Mesenchymal stem cell (in vitro differentiated cells and primary cell): ENCODE data around the gene CASQ2.

Experiments used
- DNase-seq: peaks from one replicate; pipeline ENCODE4 v3.0.0-alpha.2; 2013
- H2AFZ ChIP-seq: one replicate; pipeline ENCODE4 v1.6.1; 2013; ENCODE audit warnings: low read depth, mild to moderate bottlenecking, control low read depth, inconsistent platforms, low read length, moderate library complexity
- H2AK5ac ChIP-seq: 2 replicates; pipeline ENCODE4 v1.6.1; 2013; ENCODE audit warnings: low read length, moderate library complexity, mild to moderate bottlenecking, inconsistent platforms; ENCODE audit not compliant: severe bottlenecking
- H2BK120ac ChIP-seq: one replicate; pipeline ENCODE4 v1.6.1; 2013; ENCODE audit warnings: low read depth, mild to moderate bottlenecking, inconsistent platforms, low read length, moderate library complexity
- H2BK12ac ChIP-seq, 2 experiments: one replicate each; pipeline ENCODE4 v1.6.1; 2013; ENCODE audit warnings: inconsistent platforms in 2 of 2, low read length in 2 of 2, mild to moderate bottlenecking in 2 of 2, moderate library complexity in 2 of 2, control low read depth in 1 of 2
- H2BK15ac ChIP-seq: one replicate; pipeline ENCODE4 v1.6.1; 2013; ENCODE audit warnings: mild to moderate bottlenecking, low read depth, inconsistent platforms; ENCODE audit not compliant: poor library complexity, severe bottlenecking
- H2BK5ac ChIP-seq: 2 replicates; pipeline ENCODE4 v1.6.1; 2013; ENCODE audit warnings: low read depth, mild to moderate bottlenecking, low read length, control low read depth, inconsistent platforms; ENCODE audit not compliant: poor library complexity, severe bottlenecking
- H3K14ac ChIP-seq, 2 experiments: one replicate each; pipeline ENCODE4 v1.6.1; 2013; ENCODE audit warnings: inconsistent platforms in 2 of 2, low read length in 2 of 2, control low read depth in 1 of 2, mild to moderate bottlenecking in 1 of 2, moderate library complexity in 1 of 2
- H3K18ac ChIP-seq, 2 experiments: one replicate each; pipeline ENCODE4 v1.6.1; 2013; ENCODE audit warnings: inconsistent platforms in 2 of 2, low read length in 2 of 2, control low read depth in 1 of 2, low read depth in 1 of 2, mild to moderate bottlenecking in 1 of 2
- H3K23ac ChIP-seq, 2 experiments: one replicate each; pipeline ENCODE4 v1.6.1; 2013; ENCODE audit warnings: inconsistent platforms in 2 of 2, low read length in 2 of 2, mild to moderate bottlenecking in 2 of 2, moderate library complexity in 2 of 2, control low read depth in 1 of 2
- H3K27ac ChIP-seq: 2 replicates; pipeline ENCODE4 v1.5.1; 2013; ENCODE audit warnings: mild to moderate bottlenecking, moderate library complexity, low read length, control low read depth, inconsistent platforms; ENCODE audit not compliant: poor library complexity, severe bottlenecking
- H3K27me3 ChIP-seq, 2 experiments: 2 replicates each; pipeline versions ENCODE4 v1.6.1 to v1.7.0; 2013; ENCODE audit warnings: low read length in 2 of 2, mild to moderate bottlenecking in 2 of 2, moderate library complexity in 2 of 2, control low read depth in 1 of 2, inconsistent platforms in 1 of 2; ENCODE audit not compliant: control insufficient read depth in 1 of 2, insufficient read depth in 1 of 2
- H3K36me3 ChIP-seq, 2 experiments: 2 replicates each; pipeline versions ENCODE4 v1.6.1 to v1.7.0; 2013; ENCODE audit warnings: low read length in 2 of 2, control low read depth in 1 of 2, inconsistent platforms in 1 of 2, low read depth in 1 of 2, mild to moderate bottlenecking in 1 of 2; ENCODE audit not compliant: insufficient read depth in 2 of 2, control insufficient read depth in 1 of 2
- H3K4ac ChIP-seq, 2 experiments: one replicate each; pipeline ENCODE4 v1.6.1; 2013; ENCODE audit warnings: inconsistent platforms in 2 of 2, low read length in 2 of 2, mild to moderate bottlenecking in 2 of 2, moderate library complexity in 2 of 2, control low read depth in 1 of 2, low read depth in 1 of 2
- H3K4me1 ChIP-seq: 2 replicates; pipeline ENCODE4 v1.6.1; 2013; ENCODE audit warnings: low read depth, low read length, control low read depth; ENCODE audit not compliant: control insufficient read depth, insufficient read depth
- H3K4me2 ChIP-seq: 2 replicates; pipeline ENCODE4 v1.6.1; 2013; ENCODE audit warnings: low read length, mild to moderate bottlenecking, inconsistent platforms; ENCODE audit not compliant: poor library complexity, severe bottlenecking
- H3K4me3 ChIP-seq, 2 experiments: 2 replicates each; pipeline versions ENCODE4 v1.5.1 to v1.7.0; 2013; ENCODE audit warnings: low read length in 2 of 2, mild to moderate bottlenecking in 2 of 2, control low read depth in 1 of 2, low read depth in 1 of 2; ENCODE audit not compliant: insufficient read depth in 1 of 2
- H3K79me1 ChIP-seq: replicated peaks from 2 replicates; pipeline ENCODE4 v1.6.1; 2013; ENCODE audit warnings: mild to moderate bottlenecking, control low read depth, low read length, inconsistent platforms; ENCODE audit not compliant: poor library complexity, severe bottlenecking
- H3K9ac ChIP-seq: 2 replicates; pipeline ENCODE4 v1.7.0; 2013; ENCODE audit warnings: mild to moderate bottlenecking, low read length, moderate library complexity
- H3K9me3 ChIP-seq: 2 replicates; pipeline ENCODE4 v1.7.0; 2013; ENCODE audit warnings: mild to moderate bottlenecking, low read length; ENCODE audit not compliant: control insufficient read depth
- H4K8ac ChIP-seq: one replicate; pipeline ENCODE4 v1.6.1; 2013; ENCODE audit warnings: inconsistent platforms, mild to moderate bottlenecking, low read length, moderate library complexity
- H4K91ac ChIP-seq: one replicate; pipeline ENCODE4 v1.6.1; 2013; ENCODE audit warnings: mild to moderate bottlenecking, low read length, inconsistent platforms
- WGBS: methylation state at CpG from one replicate; pipeline ENCODE4 v1.1.7; 2013; ENCODE audit warnings: mixed read lengths; 5-methylcytosine and 5-hydroxymethylcytosine counted together

The CASQ2 gene

DNA sequence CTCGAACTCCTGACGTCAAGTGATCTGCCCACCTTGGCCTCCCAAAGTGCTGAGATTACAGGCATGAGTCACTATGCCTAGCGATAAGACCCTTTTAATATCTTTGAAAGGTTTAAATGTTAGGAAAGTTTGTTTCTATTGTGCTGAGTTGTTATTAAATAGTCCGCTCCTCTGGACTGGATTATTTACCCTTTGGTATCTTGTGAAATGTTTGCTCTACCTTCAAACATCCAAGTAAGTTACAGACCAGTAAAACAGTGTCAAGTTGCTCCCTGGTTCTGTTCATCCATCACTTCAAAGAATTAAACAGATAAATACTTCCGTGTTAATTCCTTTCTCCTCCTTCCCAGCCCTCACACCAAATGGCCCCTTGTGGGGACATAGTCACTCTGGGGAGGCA, 44.8 kb downstream of the CASQ2 start:
- Histone ChIP-seq H3K9ac (no peak overlapping the region), H2BK12ac (no peak overlapping the region), H2BK15ac (no peak overlapping the region), H3K9me3 (no peaks in the 10 kb centered on the region), H3K18ac (no peak overlapping the region), H3K36me3 (no peaks in the 10 kb centered on the region), H4K91ac (no peak overlapping the region), H3K79me1 (no peaks in the 10 kb centered on the region), H3K27ac (no peak overlapping the region), H3K4me1 (peaks cover 4% of the 10 kb centered on the region), H2BK120ac (no peak overlapping the region), H3K4ac (no peak overlapping the region), H2BK5ac (no peak overlapping the region), H3K23ac (no peak overlapping the region), H2AFZ (no peak overlapping the region), H3K27me3 (no peaks in the 10 kb centered on the region), H3K4me3 (no peak overlapping the region), H3K4me2 (no peak overlapping the region), H3K14ac (no peak overlapping the region), H2AK5ac (no peak overlapping the region), H4K8ac (no peak overlapping the region)
- no peak for DNase-seq
- 90% methylated on average over 5 of the region's 5 CpGs for WGBS

DNA sequence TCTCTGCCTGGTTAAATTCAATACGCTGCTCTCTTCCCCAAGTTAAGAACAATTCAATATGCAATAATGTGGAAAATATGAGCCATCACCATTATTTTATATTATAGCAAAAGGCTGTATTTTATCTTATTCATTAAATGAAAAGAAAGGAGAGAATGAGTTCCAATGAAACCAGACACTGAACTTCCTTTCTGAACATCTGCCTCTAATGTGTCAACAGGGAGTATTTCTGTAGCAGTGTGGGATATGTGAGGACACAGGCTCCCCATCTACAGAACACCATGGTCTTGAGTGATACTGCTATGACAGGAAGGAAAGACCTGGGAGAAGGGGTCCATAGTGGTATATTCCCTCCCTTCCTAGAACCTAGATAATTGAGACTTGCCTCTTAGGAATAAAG, 46.3 kb downstream of the CASQ2 start:
- Histone ChIP-seq H2BK15ac (no peak overlapping the region), H2AFZ (no peak overlapping the region)

DNA sequence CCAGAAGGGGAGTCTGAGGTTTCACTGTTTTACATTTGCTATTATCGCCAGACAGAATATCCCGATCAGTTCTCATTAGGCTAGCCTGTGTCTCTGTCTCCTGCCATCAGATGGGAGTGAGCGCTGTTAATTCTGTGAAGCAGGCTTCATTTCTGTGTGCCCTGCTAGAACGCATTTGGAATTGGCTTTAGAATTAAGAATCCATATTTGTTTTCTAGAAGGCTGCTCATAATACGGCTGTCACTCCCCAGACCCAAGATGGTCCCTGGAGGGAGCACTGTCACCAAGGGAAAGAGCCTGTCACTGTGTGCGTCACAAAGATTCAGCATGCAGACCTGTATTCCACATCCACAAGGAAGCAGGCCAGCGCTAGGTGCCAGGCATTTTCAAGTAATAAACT, 49.2 kb downstream of the CASQ2 start:
- Histone ChIP-seq H3K9ac (no peak overlapping the region), H3K4me3 (no peak overlapping the region), H2BK12ac (no peak overlapping the region), H2AK5ac (no peak overlapping the region), H2BK15ac (no peak overlapping the region), H4K8ac (no peak overlapping the region), H2AFZ (no peak overlapping the region), H3K18ac (no peak overlapping the region), H2BK120ac (no peak overlapping the region), H3K4me2 (no peak overlapping the region), H3K27ac (no peak overlapping the region), H2BK5ac (no peak overlapping the region), H3K36me3 (no peaks in the 10 kb centered on the region), H3K4me1 (peaks cover 6% of the 10 kb centered on the region), H4K91ac (no peak overlapping the region), H3K14ac (no peak overlapping the region), H3K23ac (no peak overlapping the region), H3K79me1 (no peaks in the 10 kb centered on the region), H3K4ac (no peak overlapping the region), H3K27me3 (peaks cover 0 to 10% of the 10 kb centered on the region in 2 experiments), H3K9me3 (no peaks in the 10 kb centered on the region)
- DNase-seq, result no peak
- WGBS, result 98% methylated on average over 7 of the region's 7 CpGs

More for the DNA sequence above, 46.3 kb downstream of the CASQ2 start:
- Histone ChIP-seq H3K36me3 (no peaks in the 10 kb centered on the region), H2BK120ac (no peak overlapping the region), H3K4me3 (no peak overlapping the region), H3K4me1 (no peaks in the 10 kb centered on the region), H3K14ac (no peak overlapping the region), H3K4ac (no peak overlapping the region), H3K9ac (no peak overlapping the region), H2AK5ac (no peak overlapping the region), H3K9me3 (no peaks in the 10 kb centered on the region), H2BK5ac (no peak overlapping the region), H2BK12ac (no peak overlapping the region), H3K27me3 (peaks cover 0 to 8% of the 10 kb centered on the region in 2 experiments), H3K4me2 (no peak overlapping the region), H4K8ac (no peak overlapping the region), H3K23ac (no peak overlapping the region), H3K79me1 (no peaks in the 10 kb centered on the region), H4K91ac (no peak overlapping the region), H3K27ac (no peak overlapping the region), H3K18ac (no peak overlapping the region)
- no CpG with 5 or more reads among the region's 1 CpG for WGBS
- no peak for DNase-seq

DNA sequence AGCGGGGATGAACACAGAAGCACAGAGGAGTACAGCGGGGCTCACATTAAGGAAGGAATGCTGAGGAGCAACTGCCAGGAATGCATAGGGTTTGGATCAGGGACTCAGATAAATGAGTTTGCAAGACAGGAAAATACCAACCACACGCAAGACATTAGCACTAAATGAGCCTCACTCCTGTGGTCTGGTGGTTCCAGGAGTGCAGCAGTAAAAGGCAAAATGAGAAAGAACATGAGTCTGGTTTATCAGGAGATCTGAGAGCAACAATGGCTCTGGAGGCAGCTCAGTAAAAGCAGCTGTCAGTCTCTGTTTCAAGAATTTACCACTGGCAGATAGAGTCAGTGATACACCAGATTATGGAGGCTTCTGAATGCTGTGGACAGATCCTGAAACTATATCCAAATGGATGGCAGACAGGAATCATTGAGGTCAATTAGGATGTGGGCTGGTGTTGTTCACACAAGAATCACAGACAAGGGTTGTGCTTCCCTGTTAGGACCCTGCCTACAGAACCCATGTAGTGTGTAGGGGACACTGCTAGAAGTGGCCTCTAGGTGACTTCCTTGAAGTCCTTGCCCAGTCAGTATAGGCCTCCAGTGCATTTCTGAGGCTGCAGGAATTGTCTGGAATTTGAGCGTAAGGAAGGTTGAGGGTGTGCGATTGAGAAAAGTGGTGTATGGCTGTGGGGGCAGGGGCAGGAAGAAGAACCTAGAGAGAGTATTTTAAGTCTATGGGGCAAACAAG, 50.3 kb downstream of the CASQ2 start:
- DNase-seq, result no peak
- H3K9ac ChIP-seq, result no peak overlapping the region
- H2BK15ac ChIP-seq, result no peak overlapping the region
- H3K4ac ChIP-seq, result no peak overlapping the region
- no peak overlapping the region for H2BK12ac ChIP-seq
- H2AK5ac ChIP-seq, result no peak overlapping the region
- no peaks in the 10 kb centered on the region for H3K79me1 ChIP-seq
- no peak overlapping the region for H3K4me3 ChIP-seq
- no peak overlapping the region for H4K91ac ChIP-seq
- no peak overlapping the region for H2BK5ac ChIP-seq
- H3K14ac ChIP-seq, result no peak overlapping the region
- H3K27ac ChIP-seq, result no peak overlapping the region
- no peak overlapping the region for H3K23ac ChIP-seq
- H3K36me3 ChIP-seq, result no peaks in the 10 kb centered on the region
- no peak overlapping the region for H3K4me2 ChIP-seq
- H2BK120ac ChIP-seq, result no peak overlapping the region
- H3K4me1 ChIP-seq, result peaks cover 6% of the 10 kb centered on the region
- 75% methylated on average over 5 of the region's 5 CpGs for WGBS
- no peak overlapping the region for H3K18ac ChIP-seq
- H3K9me3 ChIP-seq, result no peaks in the 10 kb centered on the region
- no peak overlapping the region for H4K8ac ChIP-seq
- H2AFZ ChIP-seq, result no peak overlapping the region
- peaks cover 0 to 19% of the 10 kb centered on the region in 2 experiments for H3K27me3 ChIP-seq
